Hepatocyte (in vitro differentiated cells): ENCODE results near the gene ZNF473. TPM values are rescaled to one million over a fixed set of nuclear protein-coding genes. Genes with fewer than 3 reads are reported as not detected.

Experiments used
- DNase-seq: peaks from one replicate; pipeline ENCODE4 v3.0.0-alpha.2; 2016; ENCODE audit warnings: low spot score
- H2AFZ ChIP-seq: fragments of 200-600 bp; sonication (generic); 2 replicates; pipeline ENCODE4 v1.6.0; 2016; ENCODE audit warnings: antibody characterized with exemption, mild to moderate bottlenecking
- H3K27ac ChIP-seq: fragments of 200-600 bp; sonication (generic); 2 replicates; pipeline ENCODE4 v1.5.1; 2016; ENCODE audit warnings: mild to moderate bottlenecking
- H3K27me3 ChIP-seq: fragments of 200-600 bp; sonication (generic); 2 replicates; pipeline ENCODE4 v1.6.1; 2016
- H3K36me3 ChIP-seq: fragments of 200-600 bp; sonication (generic); replicated peaks from 2 replicates; pipeline ENCODE4 v1.5.1; 2016; ENCODE audit warnings: low read depth; ENCODE audit not compliant: insufficient read depth
- H3K4me1 ChIP-seq: fragments of 200-600 bp; sonication (generic); 2 replicates; pipeline ENCODE4 v1.5.1; 2016; ENCODE audit warnings: mild to moderate bottlenecking, moderate library complexity; ENCODE audit not compliant: insufficient read depth
- H3K4me2 ChIP-seq: fragments of 200-600 bp; sonication (generic); 2 replicates; pipeline ENCODE4 v1.6.0; 2016
- H3K4me3 ChIP-seq: fragments of 200-600 bp; sonication (generic); 2 replicates; pipeline ENCODE4 v1.5.1; 2016; ENCODE audit warnings: mild to moderate bottlenecking
- H3K79me2 ChIP-seq: fragments of 200-600 bp; sonication (generic); 2 replicates; pipeline ENCODE4 v1.6.0; 2017; ENCODE audit warnings: mild to moderate bottlenecking
- H3K9me2 ChIP-seq: fragments of 200-600 bp; sonication (generic); replicated peaks from 2 replicates; pipeline ENCODE4 v1.6.0; 2017; ENCODE audit warnings: mild to moderate bottlenecking; ENCODE audit not compliant: insufficient read depth
- H3K9me3 ChIP-seq: fragments of 200-600 bp; sonication (generic); 2 replicates; pipeline ENCODE4 v1.5.1; 2016; ENCODE audit warnings: low read depth, mild to moderate bottlenecking
- H4K20me1 ChIP-seq: fragments of 200-600 bp; sonication (generic); 2 replicates; pipeline ENCODE4 v1.6.0; 2016; ENCODE audit warnings: mild to moderate bottlenecking; ENCODE audit not compliant: insufficient read depth, poor library complexity, severe bottlenecking
- EZH2 ChIP-seq: fragments of 200-600 bp; sonication (generic); IDR thresholded peaks from 2 replicates; pipeline ENCODE4 v1.6.1; 2016; ENCODE audit warnings: antibody characterized with exemption, mild to moderate bottlenecking, borderline replicate concordance
- EZH2phosphoT487 ChIP-seq: fragments of 200-600 bp; sonication (generic); IDR thresholded peaks from one replicate; pipeline ENCODE4 v1.6.1; 2018; ENCODE audit warnings: antibody characterized with exemption, mild to moderate bottlenecking, low read depth, moderate library complexity; ENCODE audit not compliant: unreplicated experiment, severe bottlenecking
- WGBS: methylation state at CpG from one replicate; pipeline ENCODE4 v1.1.6; 2016; ENCODE audit warnings: low lambda C conversion rate; ENCODE audit errors: missing lambda C conversion rate; 5-methylcytosine and 5-hydroxymethylcytosine counted together
- polyA plus RNA-seq: library from polyadenylated mRNA; unstranded; fragments of >200 nt; fragmentation: Nextera tagmentation; extraction: Ambion mirVana; gene quantifications from 2 replicates; pipeline ENCODE4 v1.2.1, GENCODE V29; 2016
- total RNA-seq: library from RNA; depleted of rRNA; stranded (reverse); fragments of >200 nt; gene quantifications from 2 replicates; pipeline ENCODE4 v1.2.3, GENCODE V29; 2014
- TF ChIP-seq, protein P1 (sequence below): fragments of 200-600 bp; sonication (generic); IDR thresholded peaks from 2 replicates; pipeline ENCODE4 v1.5.1; 2016; ENCODE audit warnings: antibody characterized with exemption, mild to moderate bottlenecking; ENCODE audit not compliant: poor library complexity

The ZNF473 gene
- total and polyA plus RNA-seq, 2 experiments from 2014 or later, result 4.4 to 5.3 TPM

DNA sequence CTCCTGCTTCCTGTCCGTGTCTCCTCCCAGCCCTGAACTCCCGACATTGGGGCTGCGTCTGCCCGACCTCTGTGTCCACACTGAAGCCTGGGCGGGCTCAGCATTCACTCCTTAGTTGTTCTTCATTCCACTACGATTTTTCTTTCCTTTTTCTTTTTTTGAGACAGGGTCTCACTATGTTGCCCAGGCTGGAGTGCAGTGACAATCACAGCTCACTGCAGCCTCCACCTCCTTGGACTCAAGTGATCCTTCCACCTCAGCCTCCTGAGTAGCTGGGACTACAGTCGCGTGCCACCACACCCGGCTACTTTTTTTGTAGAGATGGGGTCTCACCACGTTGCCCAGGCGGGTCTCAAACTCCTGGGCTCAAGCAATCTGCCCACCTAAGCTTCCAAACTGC is 41.3 kb upstream of the ZNF473 start:
- H2AFZ ChIP-seq, result no peak overlapping the region
- no peak overlapping the region for H3K27ac ChIP-seq
- no peak overlapping the region for H3K4me3 ChIP-seq
- H4K20me1 ChIP-seq, result no peaks in the 10 kb centered on the region
- 90% methylated on average over 11 of the region's 11 CpGs for WGBS
- TF ChIP-seq, protein P1, sequence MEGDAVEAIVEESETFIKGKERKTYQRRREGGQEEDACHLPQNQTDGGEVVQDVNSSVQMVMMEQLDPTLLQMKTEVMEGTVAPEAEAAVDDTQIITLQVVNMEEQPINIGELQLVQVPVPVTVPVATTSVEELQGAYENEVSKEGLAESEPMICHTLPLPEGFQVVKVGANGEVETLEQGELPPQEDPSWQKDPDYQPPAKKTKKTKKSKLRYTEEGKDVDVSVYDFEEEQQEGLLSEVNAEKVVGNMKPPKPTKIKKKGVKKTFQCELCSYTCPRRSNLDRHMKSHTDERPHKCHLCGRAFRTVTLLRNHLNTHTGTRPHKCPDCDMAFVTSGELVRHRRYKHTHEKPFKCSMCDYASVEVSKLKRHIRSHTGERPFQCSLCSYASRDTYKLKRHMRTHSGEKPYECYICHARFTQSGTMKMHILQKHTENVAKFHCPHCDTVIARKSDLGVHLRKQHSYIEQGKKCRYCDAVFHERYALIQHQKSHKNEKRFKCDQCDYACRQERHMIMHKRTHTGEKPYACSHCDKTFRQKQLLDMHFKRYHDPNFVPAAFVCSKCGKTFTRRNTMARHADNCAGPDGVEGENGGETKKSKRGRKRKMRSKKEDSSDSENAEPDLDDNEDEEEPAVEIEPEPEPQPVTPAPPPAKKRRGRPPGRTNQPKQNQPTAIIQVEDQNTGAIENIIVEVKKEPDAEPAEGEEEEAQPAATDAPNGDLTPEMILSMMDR, result no peak
- no peak for TF ChIP-seq EZH2
- no peak for TF ChIP-seq EZH2phosphoT487
- H3K9me2 ChIP-seq, result no peaks in the 10 kb centered on the region
- no peaks in the 10 kb centered on the region for H3K36me3 ChIP-seq
- no peaks in the 10 kb centered on the region for H3K27me3 ChIP-seq
- H3K4me2 ChIP-seq, result no peak overlapping the region
- no peaks in the 10 kb centered on the region for H3K79me2 ChIP-seq
- no peaks in the 10 kb centered on the region for H3K9me3 ChIP-seq
- peaks cover 14% of the 10 kb centered on the region for H3K4me1 ChIP-seq
- DNase-seq, result no peak

DNA sequence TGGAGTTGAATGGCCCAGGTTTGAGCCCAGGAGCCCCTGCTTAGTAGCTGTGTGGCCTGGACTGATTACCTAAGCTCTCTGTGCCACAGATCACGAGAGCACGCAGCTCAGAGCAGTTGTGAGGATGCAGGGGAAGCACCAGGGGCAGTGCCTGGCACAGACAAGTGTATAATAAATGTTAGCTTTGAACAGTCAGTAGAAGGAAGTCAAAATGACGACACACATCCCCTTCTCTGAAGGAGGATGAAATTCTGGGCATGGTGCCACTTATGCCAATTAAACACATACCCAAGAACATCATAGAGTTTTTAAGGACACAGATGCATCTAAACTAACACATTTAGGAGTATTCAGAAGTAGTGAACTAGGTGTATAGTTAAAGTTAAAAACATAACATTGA is 39.9 kb upstream of the ZNF473 start:
- no peak for DNase-seq
- H3K27ac ChIP-seq, result no peak overlapping the region
- no peaks in the 10 kb centered on the region for H3K36me3 ChIP-seq

DNA sequence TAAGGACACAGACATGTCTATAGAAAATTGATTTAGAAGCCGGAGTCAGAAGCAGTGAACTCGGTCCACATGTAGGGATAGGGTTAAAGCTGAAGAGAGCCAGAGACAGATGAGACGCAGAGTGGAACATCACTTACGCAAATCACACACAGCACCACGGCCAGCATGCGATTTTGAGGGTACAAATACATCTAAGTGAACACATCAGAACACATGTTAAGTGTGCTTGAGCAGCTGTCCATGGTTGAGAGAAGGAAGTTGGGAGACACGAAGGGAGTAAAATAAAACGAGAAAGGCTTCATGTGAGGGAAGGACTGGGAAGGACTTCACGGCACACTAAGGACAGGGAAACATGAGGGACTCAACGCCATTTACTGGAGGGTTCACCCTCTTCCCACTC is 39.5 kb upstream of the ZNF473 start:
- WGBS, result 95% methylated on average over 10 of the region's 10 CpGs
- peaks cover 14% of the 10 kb centered on the region for H3K4me1 ChIP-seq
- no peak overlapping the region for H3K4me3 ChIP-seq
- no peak overlapping the region for H3K27ac ChIP-seq
- H4K20me1 ChIP-seq, result no peaks in the 10 kb centered on the region
- no peaks in the 10 kb centered on the region for H3K9me3 ChIP-seq
- DNase-seq, result no peak
- H3K36me3 ChIP-seq, result no peaks in the 10 kb centered on the region
- no peaks in the 10 kb centered on the region for H3K9me2 ChIP-seq
- no peaks in the 10 kb centered on the region for H3K79me2 ChIP-seq
- H3K27me3 ChIP-seq, result no peaks in the 10 kb centered on the region
- no peak overlapping the region for H2AFZ ChIP-seq
- H3K4me2 ChIP-seq, result no peak overlapping the region
- TF ChIP-seq EZH2phosphoT487 (no peak), EZH2 (no peak)
- TF ChIP-seq, protein P1, result no peak

More for the DNA sequence above, 39.9 kb upstream of the ZNF473 start:
- H3K4me1 ChIP-seq, result peaks cover 14% of the 10 kb centered on the region
- TF ChIP-seq EZH2phosphoT487, result no peak
- TF ChIP-seq, protein P1, result no peak
- TF ChIP-seq EZH2, result no peak
- H3K79me2 ChIP-seq, result no peaks in the 10 kb centered on the region
- H2AFZ ChIP-seq, result no peak overlapping the region
- 96% methylated on average over 3 of the region's 3 CpGs for WGBS
- H3K4me2 ChIP-seq, result no peak overlapping the region
- no peak overlapping the region for H3K4me3 ChIP-seq
- H3K9me3 ChIP-seq, result no peaks in the 10 kb centered on the region
- H3K9me2 ChIP-seq, result no peaks in the 10 kb centered on the region
- H4K20me1 ChIP-seq, result no peaks in the 10 kb centered on the region
- H3K27me3 ChIP-seq, result no peaks in the 10 kb centered on the region

DNA sequence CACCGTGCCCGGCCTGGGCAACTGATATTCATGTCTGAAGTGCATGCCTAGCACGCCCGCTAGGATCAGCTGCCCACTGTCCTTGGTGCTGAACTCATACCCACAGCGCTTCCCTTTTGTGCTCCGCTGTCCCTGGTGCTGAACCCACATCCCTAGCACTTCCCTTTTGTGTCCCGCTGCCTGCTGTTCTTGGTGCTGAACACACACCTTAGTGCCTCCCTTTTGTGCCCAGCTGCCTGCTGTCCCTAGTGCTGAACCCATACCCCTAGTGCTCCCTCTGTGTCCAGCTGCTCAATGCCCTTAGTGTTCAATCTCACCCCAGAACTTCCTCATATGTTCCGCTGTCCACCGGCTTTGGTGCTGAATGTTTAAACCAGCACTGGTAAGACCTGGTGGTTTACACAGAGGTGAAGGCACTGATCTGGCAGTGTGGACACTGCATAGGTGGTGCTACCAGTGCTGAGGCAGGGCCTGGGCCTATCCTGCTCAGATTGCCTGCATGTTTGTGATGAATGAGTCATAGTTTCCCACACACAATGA is 38.6 kb upstream of the ZNF473 start:
- WGBS, result 17% methylated on average over 9 of the region's 9 CpGs
- no peaks in the 10 kb centered on the region for H3K27me3 ChIP-seq
- no peaks in the 10 kb centered on the region for H4K20me1 ChIP-seq
- H3K4me3 ChIP-seq, result no peak overlapping the region
- H3K9me2 ChIP-seq, result no peaks in the 10 kb centered on the region
- TF ChIP-seq EZH2, result no peak
- no peak for TF ChIP-seq EZH2phosphoT487
- TF ChIP-seq, protein P1, result no peak
- no peak overlapping the region for H3K4me2 ChIP-seq
- no peaks in the 10 kb centered on the region for H3K79me2 ChIP-seq
- H3K4me1 ChIP-seq, result peaks cover 10% of the 10 kb centered on the region
- DNase-seq, result peak; percentile 95
- H3K9me3 ChIP-seq, result no peaks in the 10 kb centered on the region
- H2AFZ ChIP-seq, result no peak overlapping the region
- no peak overlapping the region for H3K27ac ChIP-seq
- no peaks in the 10 kb centered on the region for H3K36me3 ChIP-seq
